ENCODE results near the gene MYD88. TPM values are rescaled to one million over a fixed set of nuclear protein-coding genes. Genes with fewer than 3 reads are reported as not detected.

Gene MYD88
- total RNA-seq, 6 donors from 2014 or later, result 38.1 to 116 (median 83.3) TPM

DNA sequence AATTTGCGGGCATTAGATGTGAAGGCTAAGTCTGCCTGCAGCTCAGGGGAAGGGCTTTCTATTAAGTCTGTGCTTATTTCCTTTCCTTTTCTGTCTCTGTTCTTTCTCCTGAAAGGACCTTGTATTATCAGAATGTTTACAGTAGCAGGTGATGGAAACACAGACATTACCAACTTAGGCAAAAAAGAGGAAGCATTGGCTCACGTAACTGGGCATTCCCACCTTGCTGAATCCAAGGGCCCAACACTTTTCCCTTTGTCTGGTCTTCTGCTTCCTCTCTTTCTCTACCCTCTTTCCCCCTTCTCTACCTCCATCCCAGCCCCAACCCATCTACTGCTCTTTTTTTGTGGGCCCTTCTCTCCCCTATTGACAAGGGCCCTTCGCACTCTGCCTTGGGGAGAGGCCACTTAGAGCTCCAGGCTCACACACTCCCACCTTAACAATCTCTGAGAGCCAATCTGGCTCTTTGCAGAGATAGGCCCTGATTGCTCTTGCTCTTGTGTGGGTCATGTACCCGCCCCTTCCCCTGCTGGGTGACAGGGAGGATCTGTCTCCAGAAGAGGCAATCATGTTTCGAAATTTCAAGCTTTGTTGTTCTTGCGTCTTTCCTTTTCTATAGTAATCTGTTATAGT, 36.5 kb upstream of the MYD88 start:
- no peak for ATAC-seq (ENCODE audit: low FRiP score in 2 of 2)
- H3K4me3 ChIP-seq, result no peak overlapping the region
- H3K9me3 ChIP-seq, result no peaks in the 10 kb centered on the region
- no peak for DNase-seq
- no peak for TF ChIP-seq POLR2A (IDR thresholded peaks at IDR 0.05)
- TF ChIP-seq, protein P1, sequence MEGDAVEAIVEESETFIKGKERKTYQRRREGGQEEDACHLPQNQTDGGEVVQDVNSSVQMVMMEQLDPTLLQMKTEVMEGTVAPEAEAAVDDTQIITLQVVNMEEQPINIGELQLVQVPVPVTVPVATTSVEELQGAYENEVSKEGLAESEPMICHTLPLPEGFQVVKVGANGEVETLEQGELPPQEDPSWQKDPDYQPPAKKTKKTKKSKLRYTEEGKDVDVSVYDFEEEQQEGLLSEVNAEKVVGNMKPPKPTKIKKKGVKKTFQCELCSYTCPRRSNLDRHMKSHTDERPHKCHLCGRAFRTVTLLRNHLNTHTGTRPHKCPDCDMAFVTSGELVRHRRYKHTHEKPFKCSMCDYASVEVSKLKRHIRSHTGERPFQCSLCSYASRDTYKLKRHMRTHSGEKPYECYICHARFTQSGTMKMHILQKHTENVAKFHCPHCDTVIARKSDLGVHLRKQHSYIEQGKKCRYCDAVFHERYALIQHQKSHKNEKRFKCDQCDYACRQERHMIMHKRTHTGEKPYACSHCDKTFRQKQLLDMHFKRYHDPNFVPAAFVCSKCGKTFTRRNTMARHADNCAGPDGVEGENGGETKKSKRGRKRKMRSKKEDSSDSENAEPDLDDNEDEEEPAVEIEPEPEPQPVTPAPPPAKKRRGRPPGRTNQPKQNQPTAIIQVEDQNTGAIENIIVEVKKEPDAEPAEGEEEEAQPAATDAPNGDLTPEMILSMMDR (IDR thresholded peaks at IDR 0.05), result no peak
- TF ChIP-seq POLR2AphosphoS5 (IDR thresholded peaks at IDR 0.05), result no peak
- TF ChIP-seq EP300 (IDR thresholded peaks at IDR 0.05), result no peak
- 63 to 73% methylated on average over 6 of the region's 6 CpGs for WGBS, 2 donors
- peak overlapping the region in 3 of 4 donors; percentile 26 to 67 (median 48) for H3K27ac ChIP-seq
- H3K36me3 ChIP-seq, result no peaks in the 10 kb centered on the region
- no peaks in the 10 kb centered on the region for H3K27me3 ChIP-seq
- H3K4me1 ChIP-seq, result peaks cover 4 to 15% (median 10%) of the 10 kb centered on the region in 4 donors

DNA sequence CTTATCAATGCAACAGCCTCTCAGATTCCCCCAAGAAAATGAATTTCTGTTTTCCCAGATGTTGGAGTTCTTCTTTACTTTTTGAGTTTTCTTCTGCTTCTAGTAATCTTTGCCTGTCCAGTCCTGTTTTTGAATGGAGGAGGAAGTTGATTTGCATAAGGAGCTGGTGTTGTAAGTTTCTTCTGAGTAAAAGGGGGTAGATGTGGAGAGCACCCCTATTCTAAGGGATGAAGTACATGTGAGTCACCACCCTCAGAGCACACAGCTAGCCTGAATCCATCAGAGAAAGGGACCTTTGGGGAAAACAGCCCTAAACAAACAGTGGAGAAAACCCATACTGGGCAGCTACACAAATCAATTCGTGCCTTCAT, 36.0 kb upstream of the MYD88 start:
- peak in 1 of 2 donors; percentile 23 for ATAC-seq (ENCODE audit: low FRiP score in 2 of 2)
- Histone ChIP-seq H3K4me3 (no peak overlapping the region), H3K27me3 (no peaks in the 10 kb centered on the region), H3K4me1 (peaks cover 4 to 15% (median 10%) of the 10 kb centered on the region in 4 donors), H3K36me3 (no peaks in the 10 kb centered on the region), H3K27ac (peak overlapping the region in 3 of 4 donors; percentile 26 to 67 (median 48)), H3K9me3 (no peaks in the 10 kb centered on the region)
- TF ChIP-seq, protein P1 (IDR thresholded peaks at IDR 0.05), result no peak
- TF ChIP-seq POLR2AphosphoS5 (IDR thresholded peaks at IDR 0.05), result no peak
- no peak for TF ChIP-seq POLR2A (IDR thresholded peaks at IDR 0.05)
- TF ChIP-seq EP300 (IDR thresholded peaks at IDR 0.05), result no peak
- 57 to 89% methylated on average over 1 of the region's 1 CpG for WGBS, 2 donors
- no peak for DNase-seq

DNA sequence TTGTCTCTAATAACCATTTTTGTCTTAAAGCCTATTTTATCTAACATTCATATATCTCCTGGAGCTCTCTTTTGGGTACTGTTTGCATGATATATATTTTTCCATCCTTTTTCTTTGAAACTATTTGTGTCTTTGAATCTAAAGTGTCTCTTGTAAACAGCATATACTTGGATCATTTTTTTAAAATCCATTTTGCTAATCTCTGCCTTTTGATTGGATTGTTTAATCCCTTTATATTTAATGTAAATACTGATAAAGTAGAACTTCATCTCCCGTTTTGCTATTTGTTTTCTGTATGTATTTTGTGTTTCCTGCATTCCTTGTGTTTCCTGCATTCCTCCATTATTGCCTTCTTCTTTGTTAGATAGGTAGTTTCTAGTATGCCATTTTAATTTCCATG, 32.9 kb upstream of the MYD88 start:
- H3K27ac ChIP-seq, result no peak overlapping the region
- H3K36me3 ChIP-seq, result no peaks in the 10 kb centered on the region
- WGBS, 2 donors, result 31 to 42% methylated on average over 1 of the region's 1 CpG
- no peaks in the 10 kb centered on the region for H3K27me3 ChIP-seq
- no peak for ATAC-seq (ENCODE audit: low FRiP score in 2 of 2)
- DNase-seq, result no peak
- H3K4me3 ChIP-seq, result no peak overlapping the region
- H3K9me3 ChIP-seq, result no peaks in the 10 kb centered on the region
- H3K4me1 ChIP-seq, result peaks cover 4 to 17% (median 10%) of the 10 kb centered on the region in 4 donors
- no peak for TF ChIP-seq POLR2A (IDR thresholded peaks at IDR 0.05)
- TF ChIP-seq, protein P1 (IDR thresholded peaks at IDR 0.05), result no peak
- TF ChIP-seq EP300 (IDR thresholded peaks at IDR 0.05), result no peak
- TF ChIP-seq POLR2AphosphoS5 (IDR thresholded peaks at IDR 0.05), result no peak

DNA sequence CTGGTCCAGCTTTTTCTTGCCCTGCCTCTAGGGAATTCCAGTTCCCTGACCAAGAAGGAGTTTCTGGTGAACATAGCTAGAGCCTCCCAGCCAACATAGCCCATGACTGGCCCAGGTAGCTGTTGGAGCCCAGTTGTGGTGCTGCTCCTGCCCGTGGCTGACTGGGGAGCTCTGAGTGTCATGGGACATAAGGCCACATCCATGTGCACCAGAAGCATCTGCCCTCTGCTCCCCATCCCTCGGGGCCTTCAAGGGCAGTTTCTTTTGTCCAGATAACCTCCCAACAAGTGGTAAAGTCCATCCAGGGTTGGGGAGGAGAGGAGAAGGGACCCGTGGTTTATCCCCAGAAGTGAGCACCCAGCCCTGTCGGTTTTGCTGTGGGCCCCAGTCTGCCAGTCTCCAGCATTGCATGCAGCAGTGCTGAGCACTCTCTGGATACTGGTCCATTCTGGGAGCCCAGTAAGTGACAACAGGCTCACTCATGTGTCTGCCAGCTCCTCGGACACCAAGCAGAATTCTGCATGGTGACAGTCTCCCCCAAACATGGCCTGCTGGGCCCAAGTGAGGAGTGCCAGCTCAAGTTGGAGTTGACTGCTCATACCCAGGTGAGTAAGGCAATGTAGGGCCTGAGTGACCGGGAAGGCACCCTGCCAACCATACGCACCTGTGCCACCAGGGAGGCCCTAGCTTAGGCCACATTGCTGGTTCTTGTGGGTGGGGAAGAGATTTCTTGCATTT, 30.4 kb upstream of the MYD88 start:
- 69 to 92% methylated on average over 4 to 7 of the region's 7 CpGs for WGBS, 2 donors
- DNase-seq, result no peak

More for the DNA sequence above, 30.4 kb upstream of the MYD88 start:
- Histone ChIP-seq H3K27ac (peak overlapping the region in 2 of 4 donors; percentile 4 to 68), H3K4me1 (peaks cover 0 to 6% (median under 1%) of the 10 kb centered on the region in 4 donors), H3K4me3 (no peak overlapping the region), H3K27me3 (no peaks in the 10 kb centered on the region), H3K9me3 (no peaks in the 10 kb centered on the region), H3K36me3 (no peaks in the 10 kb centered on the region)
- TF ChIP-seq POLR2A (IDR thresholded peaks at IDR 0.05) (no peak), EP300 (IDR thresholded peaks at IDR 0.05) (no peak), POLR2AphosphoS5 (IDR thresholded peaks at IDR 0.05) (no peak)
- TF ChIP-seq, protein P1 (IDR thresholded peaks at IDR 0.05), result no peak
- peak in 1 of 2 donors; percentile 19 for ATAC-seq (ENCODE audit: low FRiP score in 2 of 2)
